ENCODE data around the gene TEX22. TPM values are rescaled to one million over a fixed set of nuclear protein-coding genes. Genes with fewer than 3 reads are reported as not detected.
A peak's percentile ranks its signal among the peaks of the same experiment; 100 is the strongest.

TEX22 gene
- total and polyA plus RNA-seq, 2 donors (not counting 1 experiment from before 2014, with no cell fraction given), result 1.7 to 7.0 TPM

- Histone ChIP-seq H3K36me3 (replicated peaks in 1 of 2; ENCODE audit: control extremely low read depth in 1 of 2, control insufficient read depth in 1 of 2, extremely low read depth in 1 of 2, insufficient read depth in 2 of 2, low read length in 1 of 2) (peaks cover 0 to 4% of the 10 kb centered on the region in 2 experiments), H4K20me1 (ENCODE audit: control insufficient read depth, insufficient read depth, low read length, poor library complexity, severe bottlenecking) (peaks cover 4% of the 10 kb centered on the region), H3K9ac (ENCODE audit: low read length) (peak overlapping the region; percentile 26), H2AFZ (ENCODE audit: insufficient read depth, low read depth, low read length, poor library complexity, severe bottlenecking) (no peak overlapping the region), H3K4me3 (ENCODE audit: control extremely low read depth in 1 of 5, extremely low read depth in 1 of 5, insufficient read depth in 1 of 5, low read depth in 2 of 5, low read length in 4 of 5) (peak overlapping the region in 2 of 5 experiments; percentile 9 to 29), H3K9me3 (ENCODE audit: control extremely low read depth in 1 of 3, control insufficient read depth in 2 of 3, insufficient read depth in 1 of 3, low read length in 2 of 3) (peaks cover 0 to 3% (median 0%) of the 10 kb centered on the region in 3 donors), H3K27ac (ENCODE audit: low read length in 2 of 2) (no peak overlapping the region), H3K27me3 (replicated peaks in 1 of 4; ENCODE audit: control extremely low read depth in 1 of 4, control insufficient read depth in 3 of 4, insufficient read depth in 4 of 4, low read length in 3 of 4) (no peaks in the 10 kb centered on the region), H3K79me2 (ENCODE audit: control insufficient read depth, insufficient read depth, low read length) (no peaks in the 10 kb centered on the region), H3K4me2 (replicated peaks; ENCODE audit: low read depth, low read length, poor library complexity, severe bottlenecking) (peak overlapping the region; percentile 62), H3K4me1 (ENCODE audit: control insufficient read depth in 2 of 2, insufficient read depth in 2 of 2, low read length in 2 of 2) (peaks cover 7 to 9% of the 10 kb centered on the region in 2 donors)
- Mint-ChIP-seq H3K27me3 (no peaks in the 10 kb centered on the region), H3K9me3 (ENCODE audit: insufficient read depth) (no peaks in the 10 kb centered on the region), H3K4me3 (peak overlapping the region; percentile 82), H3K4me1 (peaks cover 14% of the 10 kb centered on the region), H3K27ac (no peak overlapping the region)
- intact Hi-C loops (cut with micrococcal nuclease), result no loop called here
- peak; percentile 80 for ATAC-seq (ENCODE audit: low read depth)
- DNase-seq, result peak; percentile 71
- ChIA-PET CTCF (interaction anchor here (2.1 to 3.4 kb wide), 2 partner anchors 13 to 125 kb away, joined by 6 to 17 read pairs; no protein-coding TSS in a partner anchor), POLR2A (interaction anchor here (0.5 to 1.4 kb wide), 2 partner anchors 34 to 359 kb away, joined by 3 read pairs; partner anchors contain the start of gene TEX22)
- TF ChIP-seq EZH2 (IDR thresholded peaks at IDR 0.05; ENCODE audit: borderline replicate concordance, insufficient read depth, low read depth, low read length, poor library complexity, severe bottlenecking), result no peak
- TF ChIP-seq CTCF (IDR thresholded peaks at IDR 0.05), result no peak
- 8% methylated on average over 46 of the region's 58 CpGs for WGBS (ENCODE audit: insufficient coverage)
These were observed 34.3 kb upstream of the TEX22 start for GRCh38 chr14:105363847-105364708.

- Histone ChIP-seq H3K4me1 (ENCODE audit: control insufficient read depth in 2 of 2, insufficient read depth in 2 of 2, low read length in 2 of 2) (peaks cover 7 to 9% of the 10 kb centered on the region in 2 donors), H3K36me3 (replicated peaks in 1 of 2; ENCODE audit: control extremely low read depth in 1 of 2, control insufficient read depth in 1 of 2, extremely low read depth in 1 of 2, insufficient read depth in 2 of 2, low read length in 1 of 2) (peaks cover 0 to 4% of the 10 kb centered on the region in 2 experiments), H3K9ac (ENCODE audit: low read length) (no peak overlapping the region), H3K4me3 (ENCODE audit: control extremely low read depth in 1 of 5, extremely low read depth in 1 of 5, insufficient read depth in 1 of 5, low read depth in 2 of 5, low read length in 4 of 5) (no peak overlapping the region), H2AFZ (ENCODE audit: insufficient read depth, low read depth, low read length, poor library complexity, severe bottlenecking) (no peak overlapping the region), H3K9me3 (ENCODE audit: control extremely low read depth in 1 of 3, control insufficient read depth in 2 of 3, insufficient read depth in 1 of 3, low read length in 2 of 3) (peaks cover 0 to 3% (median 0%) of the 10 kb centered on the region in 3 donors), H3K4me2 (replicated peaks; ENCODE audit: low read depth, low read length, poor library complexity, severe bottlenecking) (peak overlapping the region; percentile 62), H3K27ac (ENCODE audit: low read length in 2 of 2) (no peak overlapping the region), H4K20me1 (ENCODE audit: control insufficient read depth, insufficient read depth, low read length, poor library complexity, severe bottlenecking) (peaks cover 4% of the 10 kb centered on the region), H3K27me3 (replicated peaks in 1 of 4; ENCODE audit: control extremely low read depth in 1 of 4, control insufficient read depth in 3 of 4, insufficient read depth in 4 of 4, low read length in 3 of 4) (no peaks in the 10 kb centered on the region), H3K79me2 (ENCODE audit: control insufficient read depth, insufficient read depth, low read length) (no peaks in the 10 kb centered on the region)
- no peak overlapping the region for H3K27ac Mint-ChIP-seq
- DNase-seq, result no peak
- WGBS (ENCODE audit: insufficient coverage), result 93% methylated on average over 11 of the region's 11 CpGs
- peaks cover 14% of the 10 kb centered on the region for H3K4me1 Mint-ChIP-seq
- no peaks in the 10 kb centered on the region for H3K27me3 Mint-ChIP-seq
- H3K4me3 Mint-ChIP-seq, result no peak overlapping the region
- no peaks in the 10 kb centered on the region for H3K9me3 Mint-ChIP-seq (ENCODE audit: insufficient read depth)
- CTCF ChIA-PET, result interaction anchor here (1.3 to 3.4 kb wide), 2 partner anchors 102 to 124 kb away, joined by 3 to 17 read pairs; no protein-coding TSS in a partner anchor
- POLR2A ChIA-PET, result interaction anchor here (0.5 kb wide), 1 partner anchor 360 kb away, joined by 3 read pairs; no protein-coding TSS in a partner anchor
- TF ChIP-seq CTCF (IDR thresholded peaks at IDR 0.05), result no peak
- no peak for TF ChIP-seq EZH2 (IDR thresholded peaks at IDR 0.05; ENCODE audit: borderline replicate concordance, insufficient read depth, low read depth, low read length, poor library complexity, severe bottlenecking)
- intact Hi-C loops (cut with micrococcal nuclease), result no loop called here
- no peak for ATAC-seq (ENCODE audit: low read depth)
These were observed 33.2 kb upstream of the TEX22 start for GRCh38 chr14:105365101-105365500.
